SU-DHL-6 (cell line): ENCODE data around the gene SLX4IP.

Experiments used
- H2AFZ ChIP-seq: fragments of 200-600 bp; sonication (generic); 2 replicates; pipeline ENCODE4 v1.6.1; 2014; ENCODE audit warnings: low read depth, mild to moderate bottlenecking, moderate library complexity, mixed read lengths, antibody characterized with exemption, low read length; ENCODE audit not compliant: severe bottlenecking
- H3F3A ChIP-seq: fragments of 200-600 bp; shearing (Covaris generic); 2 replicates; pipeline ENCODE4 v1.6.0; 2016; ENCODE audit warnings: antibody characterized with exemption, mild to moderate bottlenecking; ENCODE audit not compliant: insufficient read depth
- H3K27ac ChIP-seq: fragments of 200-600 bp; sonication (generic); 2 replicates; pipeline ENCODE4 v1.5.1; 2016; ENCODE audit warnings: low read depth, mild to moderate bottlenecking, low read length, moderate library complexity, mixed read lengths
- H3K27me3 ChIP-seq: fragments of 200-600 bp; sonication (generic), shearing (Covaris generic); 2 replicates; pipeline ENCODE4 v1.6.0; 2014; ENCODE audit warnings: mild to moderate bottlenecking, low read length
- H3K36me3 ChIP-seq: fragments of 200-600 bp; sonication (generic); 2 replicates; pipeline ENCODE4 v1.6.1; 2014; ENCODE audit warnings: mild to moderate bottlenecking, low read length, mixed read lengths
- H3K4me2 ChIP-seq: fragments of 300-600, 200-600 bp; shearing (Covaris generic), sonication (generic); 2 replicates; pipeline ENCODE4 v1.6.0; 2014; ENCODE audit warnings: low read length, low read depth, mild to moderate bottlenecking; ENCODE audit not compliant: poor library complexity, severe bottlenecking
- H3K4me3 ChIP-seq: fragments of 200-600 bp; sonication (generic); 2 replicates; pipeline ENCODE4 v1.5.1; 2014; ENCODE audit warnings: antibody characterized with exemption, low read length, mild to moderate bottlenecking, mixed read lengths; ENCODE audit not compliant: insufficient read depth, poor library complexity, severe bottlenecking
- H3K79me2 ChIP-seq: fragments of 200-600 bp; sonication (generic); 2 replicates; pipeline ENCODE4 v1.6.1; 2014; ENCODE audit warnings: mild to moderate bottlenecking, low read length, moderate library complexity; ENCODE audit not compliant: insufficient read depth
- H3K9ac ChIP-seq: fragments of 200-600 bp; sonication (generic); 2 replicates; pipeline ENCODE4 v1.7.0; 2014; ENCODE audit warnings: mild to moderate bottlenecking, low read length
- H3K9me2 ChIP-seq: fragments of 200-600 bp; sonication (generic); replicated peaks from 2 replicates; pipeline ENCODE4 v1.6.1; 2014; ENCODE audit warnings: low read length; ENCODE audit not compliant: insufficient read depth
- H3K9me3 ChIP-seq: fragments of 200-600 bp; sonication (generic); 2 replicates; pipeline ENCODE4 v1.6.1; 2014; ENCODE audit warnings: low read length, mixed read lengths; ENCODE audit not compliant: insufficient read depth
- H4K20me1 ChIP-seq: fragments of 200-600 bp; sonication (generic); 2 replicates; pipeline ENCODE4 v1.6.1; 2014; ENCODE audit warnings: low read depth, mild to moderate bottlenecking, antibody characterized with exemption, low read length, moderate library complexity, mixed read lengths
- EZH2phosphoT487 ChIP-seq: fragments of 200-600 bp; sonication (generic), shearing (Covaris generic); conservative IDR thresholded peaks from 2 replicates; pipeline ENCODE4 v1.6.1; 2018; ENCODE audit warnings: mild to moderate bottlenecking, antibody characterized with exemption, low read length, moderate library complexity, mixed read lengths
- TF ChIP-seq, protein P1 (sequence below): fragments of 200-600 bp; sonication (generic); IDR thresholded peaks from one replicate; pipeline ENCODE4 v1.5.1; 2017; ENCODE audit warnings: antibody characterized with exemption, mild to moderate bottlenecking, low read length, moderate library complexity; ENCODE audit not compliant: insufficient read depth, poor library complexity, severe bottlenecking

Gene SLX4IP

DNA sequence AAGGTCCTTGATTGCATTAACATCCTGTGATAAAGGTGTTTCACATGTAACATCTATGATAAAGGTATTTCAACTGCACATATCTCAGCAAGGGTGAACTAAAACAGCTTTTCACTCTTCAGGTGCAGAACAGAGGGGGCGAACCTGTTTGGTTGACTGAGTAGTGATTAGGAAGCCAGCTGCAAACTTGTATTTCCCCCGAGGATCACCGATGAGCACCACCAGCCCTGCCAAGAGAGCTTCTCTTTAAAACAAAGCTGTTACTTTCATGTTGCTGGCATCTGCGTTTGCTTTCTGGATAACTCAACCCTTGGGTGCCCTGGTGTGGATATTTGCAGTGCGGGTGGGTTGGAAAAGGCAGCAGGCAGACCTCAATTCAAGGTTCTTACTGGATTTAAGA, 199.1 kb downstream of the SLX4IP start:
- Histone ChIP-seq H4K20me1 (no peaks in the 10 kb centered on the region), H3K27ac (no peak overlapping the region), H3K79me2 (no peaks in the 10 kb centered on the region), H3K9me3 (no peaks in the 10 kb centered on the region), H3K4me3 (no peak overlapping the region), H3K4me2 (no peak overlapping the region), H3K9me2 (no peaks in the 10 kb centered on the region), H3F3A (no peaks in the 10 kb centered on the region), H2AFZ (no peak overlapping the region), H3K9ac (no peak overlapping the region), H3K27me3 (no peaks in the 10 kb centered on the region), H3K36me3 (no peaks in the 10 kb centered on the region)
- TF ChIP-seq EZH2phosphoT487 = no peak
- TF ChIP-seq, protein P1, sequence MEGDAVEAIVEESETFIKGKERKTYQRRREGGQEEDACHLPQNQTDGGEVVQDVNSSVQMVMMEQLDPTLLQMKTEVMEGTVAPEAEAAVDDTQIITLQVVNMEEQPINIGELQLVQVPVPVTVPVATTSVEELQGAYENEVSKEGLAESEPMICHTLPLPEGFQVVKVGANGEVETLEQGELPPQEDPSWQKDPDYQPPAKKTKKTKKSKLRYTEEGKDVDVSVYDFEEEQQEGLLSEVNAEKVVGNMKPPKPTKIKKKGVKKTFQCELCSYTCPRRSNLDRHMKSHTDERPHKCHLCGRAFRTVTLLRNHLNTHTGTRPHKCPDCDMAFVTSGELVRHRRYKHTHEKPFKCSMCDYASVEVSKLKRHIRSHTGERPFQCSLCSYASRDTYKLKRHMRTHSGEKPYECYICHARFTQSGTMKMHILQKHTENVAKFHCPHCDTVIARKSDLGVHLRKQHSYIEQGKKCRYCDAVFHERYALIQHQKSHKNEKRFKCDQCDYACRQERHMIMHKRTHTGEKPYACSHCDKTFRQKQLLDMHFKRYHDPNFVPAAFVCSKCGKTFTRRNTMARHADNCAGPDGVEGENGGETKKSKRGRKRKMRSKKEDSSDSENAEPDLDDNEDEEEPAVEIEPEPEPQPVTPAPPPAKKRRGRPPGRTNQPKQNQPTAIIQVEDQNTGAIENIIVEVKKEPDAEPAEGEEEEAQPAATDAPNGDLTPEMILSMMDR = no peak

- no peaks in the 10 kb centered on the region for H3K9me2 ChIP-seq
- H3K27ac ChIP-seq = no peak overlapping the region
- no peaks in the 10 kb centered on the region for H3F3A ChIP-seq
- H3K9me3 ChIP-seq = no peaks in the 10 kb centered on the region
- H2AFZ ChIP-seq = no peak overlapping the region
- H3K36me3 ChIP-seq = no peaks in the 10 kb centered on the region
- H3K79me2 ChIP-seq = no peaks in the 10 kb centered on the region
- H3K27me3 ChIP-seq = no peaks in the 10 kb centered on the region
- no peak overlapping the region for H3K4me3 ChIP-seq
- no peaks in the 10 kb centered on the region for H4K20me1 ChIP-seq
- H3K4me2 ChIP-seq = no peak overlapping the region
- H3K9ac ChIP-seq = no peak overlapping the region
- TF ChIP-seq, protein P1 = no peak
- no peak for TF ChIP-seq EZH2phosphoT487
Measured at GRCh38 chr20:10634683-10635411, 199.7 kb downstream of the SLX4IP start.

- no peaks in the 10 kb centered on the region for H3F3A ChIP-seq
- no peak for TF ChIP-seq EZH2phosphoT487
- TF ChIP-seq, protein P1 = no peak
Measured at GRCh38 chr20:10635476-10636208, 200.5 kb downstream of the SLX4IP start.

More at GRCh38 chr20:10635476-10636208, 200.5 kb downstream of the SLX4IP start:
- H3K27me3 ChIP-seq = no peaks in the 10 kb centered on the region
- no peaks in the 10 kb centered on the region for H3K9me3 ChIP-seq
- no peak overlapping the region for H3K9ac ChIP-seq
- H3K36me3 ChIP-seq = no peaks in the 10 kb centered on the region
- no peaks in the 10 kb centered on the region for H4K20me1 ChIP-seq
- H3K79me2 ChIP-seq = no peaks in the 10 kb centered on the region
- no peak overlapping the region for H2AFZ ChIP-seq
- H3K27ac ChIP-seq = no peak overlapping the region
- no peak overlapping the region for H3K4me3 ChIP-seq
- H3K9me2 ChIP-seq = no peaks in the 10 kb centered on the region
- no peak overlapping the region for H3K4me2 ChIP-seq
